ENCODE results near the gene HIPK2. TPM values are rescaled to one million over a fixed set of nuclear protein-coding genes. Genes with fewer than 3 reads are reported as not detected.

HIPK2 gene
- total RNA-seq, 1 donor from 2014 or later = 45.1 TPM

DNA sequence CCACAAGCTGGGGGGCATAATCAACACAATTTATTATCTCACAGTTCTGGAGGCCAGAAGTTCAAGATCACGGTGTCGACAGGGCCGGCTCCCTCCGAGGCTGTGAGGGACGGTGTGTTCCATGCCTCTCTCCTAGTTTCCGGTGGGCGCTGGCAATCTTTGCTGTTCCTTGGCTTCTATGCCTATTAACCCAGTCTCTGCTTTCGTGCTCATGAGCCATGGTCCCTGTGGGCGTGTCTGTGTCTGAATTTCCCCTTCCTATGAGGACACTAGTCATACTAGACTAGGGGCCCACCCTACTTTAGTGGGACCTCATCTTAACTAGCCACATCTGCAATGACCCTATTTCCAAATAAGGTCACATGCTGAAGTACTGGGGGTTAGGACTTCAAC is 29.4 kb downstream of the HIPK2 start:
- no peak for DNase-seq (ENCODE audit: low read depth)
- TF ChIP-seq, protein P1, sequence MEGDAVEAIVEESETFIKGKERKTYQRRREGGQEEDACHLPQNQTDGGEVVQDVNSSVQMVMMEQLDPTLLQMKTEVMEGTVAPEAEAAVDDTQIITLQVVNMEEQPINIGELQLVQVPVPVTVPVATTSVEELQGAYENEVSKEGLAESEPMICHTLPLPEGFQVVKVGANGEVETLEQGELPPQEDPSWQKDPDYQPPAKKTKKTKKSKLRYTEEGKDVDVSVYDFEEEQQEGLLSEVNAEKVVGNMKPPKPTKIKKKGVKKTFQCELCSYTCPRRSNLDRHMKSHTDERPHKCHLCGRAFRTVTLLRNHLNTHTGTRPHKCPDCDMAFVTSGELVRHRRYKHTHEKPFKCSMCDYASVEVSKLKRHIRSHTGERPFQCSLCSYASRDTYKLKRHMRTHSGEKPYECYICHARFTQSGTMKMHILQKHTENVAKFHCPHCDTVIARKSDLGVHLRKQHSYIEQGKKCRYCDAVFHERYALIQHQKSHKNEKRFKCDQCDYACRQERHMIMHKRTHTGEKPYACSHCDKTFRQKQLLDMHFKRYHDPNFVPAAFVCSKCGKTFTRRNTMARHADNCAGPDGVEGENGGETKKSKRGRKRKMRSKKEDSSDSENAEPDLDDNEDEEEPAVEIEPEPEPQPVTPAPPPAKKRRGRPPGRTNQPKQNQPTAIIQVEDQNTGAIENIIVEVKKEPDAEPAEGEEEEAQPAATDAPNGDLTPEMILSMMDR (conservative IDR thresholded peaks at IDR 0.05; ENCODE audit: low read depth, low read length) = no peak
- no peak overlapping the region for H3K4me3 ChIP-seq (ENCODE audit: low read depth, low read length)

DNA sequence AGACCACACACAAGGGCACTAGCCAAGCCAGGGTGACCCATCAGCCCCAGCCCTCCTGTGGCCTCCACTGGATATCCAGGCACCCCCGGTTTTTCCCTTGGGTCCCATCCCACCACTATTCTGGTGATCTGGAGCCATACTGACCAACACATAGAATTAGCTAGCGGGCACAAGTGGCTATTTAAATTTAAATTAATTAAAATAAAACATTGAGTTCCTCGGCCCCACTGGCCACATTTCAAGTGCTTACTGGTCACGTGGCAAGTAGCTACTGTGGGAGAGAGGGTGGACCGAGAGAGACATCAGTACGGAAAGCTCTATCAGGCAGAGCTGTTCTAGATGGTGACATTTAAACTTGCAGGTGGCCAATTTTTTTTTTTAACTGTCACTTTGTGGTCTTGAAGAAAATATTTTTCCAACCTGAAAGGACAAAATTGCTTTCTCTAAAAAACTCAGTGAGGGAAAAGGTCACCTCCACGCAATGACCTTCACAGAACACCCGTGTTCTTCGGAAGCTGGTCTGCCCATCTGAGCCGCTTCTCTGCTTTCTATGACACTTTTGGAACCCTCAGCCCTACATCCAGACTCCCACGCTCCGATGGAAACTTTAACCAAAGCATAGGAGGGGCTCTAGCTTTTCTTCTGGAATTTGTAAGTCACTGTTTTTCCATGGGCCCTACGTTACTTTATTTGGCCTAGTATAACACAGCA is 30.0 kb downstream of the HIPK2 start:
- TF ChIP-seq, protein P1 (conservative IDR thresholded peaks at IDR 0.05; ENCODE audit: low read depth, low read length) = no peak
- DNase-seq (ENCODE audit: low read depth) = no peak
- H3K4me3 ChIP-seq (ENCODE audit: low read depth, low read length) = no peak overlapping the region

DNA sequence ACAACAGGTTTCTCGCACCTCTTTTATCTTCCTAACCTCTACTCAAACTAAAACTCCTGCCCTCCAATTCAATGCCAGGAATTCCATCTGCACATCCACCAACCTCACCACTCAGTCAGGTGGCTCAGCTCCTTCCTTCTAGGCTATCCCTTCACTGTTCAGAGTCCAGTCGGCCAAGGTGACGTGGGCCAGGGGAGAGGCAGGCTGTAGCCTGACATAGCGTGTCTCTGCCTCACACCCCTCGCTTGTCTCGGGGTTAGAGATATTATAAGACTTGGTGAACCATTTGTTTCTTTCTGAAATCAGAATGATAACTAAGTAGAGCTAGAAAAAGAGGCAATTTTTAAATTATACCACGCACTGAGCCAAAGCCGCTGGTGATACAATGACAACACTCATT is 31.1 kb downstream of the HIPK2 start:
- DNase-seq (ENCODE audit: low read depth) = no peak
- no peak overlapping the region for H3K4me3 ChIP-seq (ENCODE audit: low read depth, low read length)
- TF ChIP-seq, protein P1 (conservative IDR thresholded peaks at IDR 0.05; ENCODE audit: low read depth, low read length) = no peak

DNA sequence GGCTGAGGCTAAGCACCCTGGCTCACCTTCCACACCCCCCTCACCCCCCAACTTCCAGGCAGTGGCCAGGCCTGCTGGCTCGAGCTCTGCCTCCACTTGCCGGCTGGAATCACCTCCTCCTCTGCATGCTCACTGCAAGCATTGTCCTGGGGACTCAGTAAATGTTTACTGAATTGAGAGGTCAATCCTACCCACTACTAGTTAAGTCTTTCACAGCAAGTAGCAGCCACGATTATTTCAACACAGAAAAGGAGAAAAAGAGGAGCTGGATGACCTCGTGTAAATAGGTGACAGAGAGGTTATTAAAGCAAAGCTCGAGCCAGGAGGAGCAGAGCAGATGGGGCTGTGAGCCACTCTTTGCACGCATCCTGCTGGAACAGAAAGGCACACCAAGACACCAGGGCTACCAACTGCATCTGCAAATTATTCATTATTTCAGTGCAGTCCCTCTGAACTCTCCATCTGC is 32.1 kb downstream of the HIPK2 start:
- TF ChIP-seq, protein P1 (conservative IDR thresholded peaks at IDR 0.05; ENCODE audit: low read depth, low read length) = no peak
- no peak for DNase-seq (ENCODE audit: low read depth)
- H3K4me3 ChIP-seq (ENCODE audit: low read depth, low read length) = peak overlapping the region; percentile 1

DNA sequence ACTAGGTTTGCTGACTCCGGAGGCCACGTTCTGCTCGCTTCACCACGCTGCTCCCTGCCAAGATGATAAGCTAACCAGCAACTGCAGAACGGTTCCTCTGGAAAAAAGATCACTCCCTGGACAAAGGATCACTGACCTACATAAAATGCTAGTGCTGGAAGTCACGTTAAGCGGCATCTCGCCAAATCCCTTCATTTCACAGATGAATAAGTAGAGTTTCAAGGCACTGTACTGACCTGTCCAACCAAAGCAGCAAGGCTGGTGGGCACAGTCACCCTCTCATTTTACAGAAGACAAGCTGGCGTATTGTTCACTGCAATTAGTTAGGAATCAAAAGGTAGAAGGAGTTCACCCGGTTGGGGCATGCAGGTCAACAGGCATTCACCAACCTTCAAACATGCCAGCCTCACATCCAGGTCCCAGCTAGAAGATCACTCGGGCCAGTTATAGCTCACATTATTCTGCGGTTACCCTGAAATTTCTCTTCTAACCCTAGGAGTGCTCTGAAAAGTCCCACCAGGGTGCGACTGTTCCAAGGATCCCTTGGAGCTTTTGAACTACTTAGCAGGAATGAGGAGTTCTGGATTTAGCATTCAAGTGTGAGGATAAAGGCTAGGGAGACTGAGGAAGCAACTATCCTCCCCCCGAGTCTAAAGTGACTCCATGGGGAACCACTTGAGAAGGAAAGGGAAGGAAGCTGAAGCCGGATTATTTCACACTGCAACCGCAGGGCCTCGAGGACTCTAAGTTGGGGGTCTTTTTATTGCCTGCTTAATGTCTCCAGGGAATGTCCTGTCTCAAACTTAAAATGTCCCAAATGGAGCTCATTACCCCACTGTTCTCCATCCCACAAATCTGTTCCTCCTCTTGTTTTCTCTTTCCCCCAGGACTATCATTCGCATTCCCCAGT is 32.8 kb downstream of the HIPK2 start:
- peak overlapping the region; percentile 1 for H3K4me3 ChIP-seq (ENCODE audit: low read depth, low read length)
- peak; percentile 72 for DNase-seq (ENCODE audit: low read depth)
- TF ChIP-seq, protein P1 (conservative IDR thresholded peaks at IDR 0.05; ENCODE audit: low read depth, low read length) = no peak

DNA sequence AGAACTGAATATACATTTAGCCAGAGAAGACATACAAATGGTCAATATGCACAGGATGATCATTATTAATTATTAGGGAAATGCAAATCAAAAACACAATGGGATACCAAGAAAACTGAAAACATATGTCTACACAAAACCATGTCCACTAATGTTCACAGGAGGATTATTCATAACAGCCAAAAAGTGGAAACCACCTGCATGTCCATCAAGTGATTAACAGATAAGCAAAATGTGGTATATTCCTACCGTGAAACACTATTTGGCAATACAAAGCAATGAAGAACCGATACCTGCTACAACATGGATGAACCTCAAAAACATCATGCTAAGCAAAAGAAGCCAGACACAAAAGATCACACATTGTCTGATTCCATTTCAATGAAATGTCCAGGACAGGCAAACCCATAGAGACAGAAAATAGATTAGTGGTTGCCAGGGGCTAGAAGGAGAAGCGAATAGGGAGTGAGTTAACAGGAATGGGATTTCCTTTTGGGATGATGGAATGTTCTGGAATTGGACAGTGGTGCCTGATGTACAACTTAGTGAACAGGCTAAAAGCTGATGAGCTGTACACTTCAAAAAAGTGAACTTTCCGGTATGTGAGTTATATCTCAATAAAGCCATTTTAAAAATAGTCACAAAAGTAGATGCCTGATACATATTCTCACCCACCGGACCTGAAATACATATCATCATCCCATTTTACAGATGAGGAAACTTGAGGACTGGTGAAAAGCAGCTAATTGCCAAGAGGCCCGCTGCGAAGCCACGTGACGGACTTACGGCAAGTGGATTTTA is 33.6 kb downstream of the HIPK2 start:
- no peak for DNase-seq (ENCODE audit: low read depth)
- TF ChIP-seq, protein P1 (conservative IDR thresholded peaks at IDR 0.05; ENCODE audit: low read depth, low read length) = no peak
- H3K4me3 ChIP-seq (ENCODE audit: low read depth, low read length) = no peak overlapping the region

All from epithelial cell of proximal tubule (primary cell).